WERI-Rb-1 (cell line): ENCODE data around the gene CIRBP.

ENCODE experiments used
- DNase-seq: peaks from one replicate; pipeline ENCODE4 v3.0.0-alpha.2; 2020
- H3K27ac ChIP-seq: fragments of 250-450 bp; sonication (Bioruptor Pico); 2 replicates; pipeline ENCODE4 v1.5.1; 2020; ENCODE audit warnings: mild to moderate bottlenecking, moderate library complexity
- H3K27me3 ChIP-seq: fragments of 250-450 bp; sonication (Bioruptor Pico); 2 replicates; pipeline ENCODE4 v1.5.1; 2021; ENCODE audit warnings: mild to moderate bottlenecking, low read depth, moderate library complexity; ENCODE audit not compliant: insufficient read depth, severe bottlenecking
- H3K36me3 ChIP-seq: fragments of 250-450 bp; sonication (Bioruptor Pico); 2 replicates; pipeline ENCODE4 v1.5.1; 2020; ENCODE audit warnings: mild to moderate bottlenecking, moderate library complexity
- H3K4me3 ChIP-seq: 2 replicates; pipeline ENCODE4 v1.5.1; 2011; ENCODE audit warnings: low read depth, mild to moderate bottlenecking, control low read depth, low read length
- H3K9me3 ChIP-seq: fragments of 250-450 bp; sonication (Bioruptor Pico); 2 replicates; pipeline ENCODE4 v1.5.1; 2021; ENCODE audit warnings: mild to moderate bottlenecking, moderate library complexity; ENCODE audit not compliant: severe bottlenecking
- CTCF ChIP-seq: IDR thresholded peaks from 2 replicates; pipeline ENCODE4 v1.5.1; 2011; ENCODE audit warnings: low read depth, mild to moderate bottlenecking, control low read depth, inconsistent platforms, low read length

CIRBP gene

GRCh38 chr19:1321539-1321938 lies 52.4 kb downstream of the CIRBP start:
- no peak for TF ChIP-seq CTCF
- no peak overlapping the region for H3K4me3 ChIP-seq
- H3K36me3 ChIP-seq = no peaks in the 10 kb centered on the region
- H3K27ac ChIP-seq = no peak overlapping the region
- H3K9me3 ChIP-seq = no peaks in the 10 kb centered on the region
- H3K27me3 ChIP-seq = no peaks in the 10 kb centered on the region
- DNase-seq = no peak

GRCh38 chr19:1322198-1322981 lies 53.3 kb downstream of the CIRBP start:
- no peak for TF ChIP-seq CTCF
- Histone ChIP-seq H3K36me3 (no peaks in the 10 kb centered on the region), H3K9me3 (no peaks in the 10 kb centered on the region), H3K4me3 (no peak overlapping the region), H3K27ac (no peak overlapping the region), H3K27me3 (no peaks in the 10 kb centered on the region)
- DNase-seq = no peak

DNA sequence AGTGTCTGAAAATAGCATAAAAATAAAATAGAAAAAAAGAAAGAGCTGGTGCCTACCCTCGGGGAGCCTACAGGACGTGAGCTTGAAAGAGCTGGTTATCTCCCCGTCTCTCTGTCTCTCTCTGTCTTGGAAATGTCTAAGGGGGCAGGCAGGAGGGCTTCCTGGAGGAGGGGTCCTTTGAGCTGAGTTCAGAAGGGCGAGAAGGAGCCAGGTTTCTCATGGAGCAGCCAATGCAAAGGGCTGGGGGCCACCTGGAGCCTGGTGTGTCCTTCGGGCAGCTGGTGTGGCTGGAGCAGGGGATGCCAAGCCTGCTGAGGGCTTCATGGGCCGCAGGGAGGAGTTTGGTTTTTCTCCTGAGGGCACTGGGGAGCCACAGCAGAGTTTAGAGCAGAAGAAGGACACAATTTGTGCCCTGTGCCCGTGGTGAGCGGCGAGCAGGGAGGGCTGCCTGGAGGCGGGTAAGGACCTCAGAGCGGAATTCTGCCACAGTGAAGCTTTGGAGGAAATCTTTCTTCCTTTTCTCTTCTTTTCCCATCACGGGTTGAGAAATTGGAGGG lies 55.2 kb downstream of the CIRBP start:
- no peaks in the 10 kb centered on the region for H3K36me3 ChIP-seq
- H3K9me3 ChIP-seq = no peaks in the 10 kb centered on the region
- no peak for TF ChIP-seq CTCF
- no peaks in the 10 kb centered on the region for H3K27me3 ChIP-seq
- H3K4me3 ChIP-seq = no peak overlapping the region
- H3K27ac ChIP-seq = no peak overlapping the region
- DNase-seq = no peak
